Measurements from ENCODE around the gene PCNT.

The PCNT gene

GRCh38 chr21:46297338-46298271 is 26.4 kb upstream of the PCNT start:
- no peak for TF ChIP-seq CTCF (IDR thresholded peaks at IDR 0.05)

GRCh38 chr21:46299167-46299566 is 24.8 kb upstream of the PCNT start:
- no peak for TF ChIP-seq CTCF (IDR thresholded peaks at IDR 0.05)

GRCh38 chr21:46301759-46302158 is 22.2 kb upstream of the PCNT start:
- TF ChIP-seq CTCF (IDR thresholded peaks at IDR 0.05), result no peak

GRCh38 chr21:46304437-46304836 is 19.5 kb upstream of the PCNT start:
- TF ChIP-seq CTCF (IDR thresholded peaks at IDR 0.05), result no peak

GRCh38 chr21:46304955-46305354 is 19.0 kb upstream of the PCNT start:
- TF ChIP-seq CTCF (IDR thresholded peaks at IDR 0.05), result no peak

GRCh38 chr21:46307625-46308024 is 16.3 kb upstream of the PCNT start:
- no peak for TF ChIP-seq CTCF (IDR thresholded peaks at IDR 0.05)

GRCh38 chr21:46308431-46308830 is 15.5 kb upstream of the PCNT start:
- no peak for TF ChIP-seq CTCF (IDR thresholded peaks at IDR 0.05)

Measured in LNCAP (cell line).